Stimulated activated CD8-positive, alpha-beta memory T cell treated with anti-CD3 and anti-CD28 coated beads, Interleukin-15, amount 100 ng/mL, for 1 hour (primary cell): ENCODE results near the gene NELFCD.
"Not testable (repeated sequence)": the region's sequence is repeated elsewhere in the genome, so short reads cannot be mapped to it uniquely, and the experiment has no call there.

ENCODE experiments used
- DNase-seq: peaks from one replicate; pipeline ENCODE4 v3.0.0-alpha.2; 2020; ENCODE audit warnings: low read depth

The NELFCD gene

DNA sequence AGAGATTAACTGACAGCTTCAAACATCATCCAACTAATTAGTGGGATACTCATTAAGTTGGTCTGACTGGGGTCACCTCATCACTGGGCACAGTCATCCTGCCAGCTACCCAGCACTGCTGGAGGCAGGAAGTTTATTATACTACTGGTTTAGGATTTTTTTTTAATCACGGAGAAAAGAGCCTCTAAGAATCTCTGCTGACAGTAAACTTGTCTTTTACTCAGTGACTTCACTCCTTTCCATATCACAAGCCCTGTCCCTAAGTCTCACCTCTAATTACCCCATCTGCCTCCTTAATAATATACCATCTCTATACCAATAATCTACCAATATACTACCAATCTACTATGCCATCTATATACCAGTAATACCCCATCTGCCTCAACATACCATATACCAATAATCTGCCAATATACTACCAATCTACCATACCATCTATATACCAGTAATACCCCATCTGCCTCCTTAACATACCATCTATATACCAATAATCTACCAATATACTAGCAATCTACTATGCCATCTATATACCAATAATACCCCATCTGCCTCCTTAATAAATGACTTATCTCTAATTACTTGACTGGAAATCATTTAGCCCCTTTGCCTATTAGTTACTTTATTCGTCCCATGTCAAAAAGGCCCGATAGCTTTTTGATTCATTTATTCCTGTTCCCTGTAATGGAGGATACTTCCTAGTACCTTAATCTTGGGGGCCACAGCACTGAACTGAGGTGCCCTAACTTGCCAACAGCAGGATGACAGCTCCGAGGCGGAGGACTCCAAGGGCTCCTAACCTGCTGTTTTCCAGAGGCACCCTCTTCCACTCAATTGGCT, 46.1 kb downstream of the NELFCD start:
- no peak for DNase-seq

DNA sequence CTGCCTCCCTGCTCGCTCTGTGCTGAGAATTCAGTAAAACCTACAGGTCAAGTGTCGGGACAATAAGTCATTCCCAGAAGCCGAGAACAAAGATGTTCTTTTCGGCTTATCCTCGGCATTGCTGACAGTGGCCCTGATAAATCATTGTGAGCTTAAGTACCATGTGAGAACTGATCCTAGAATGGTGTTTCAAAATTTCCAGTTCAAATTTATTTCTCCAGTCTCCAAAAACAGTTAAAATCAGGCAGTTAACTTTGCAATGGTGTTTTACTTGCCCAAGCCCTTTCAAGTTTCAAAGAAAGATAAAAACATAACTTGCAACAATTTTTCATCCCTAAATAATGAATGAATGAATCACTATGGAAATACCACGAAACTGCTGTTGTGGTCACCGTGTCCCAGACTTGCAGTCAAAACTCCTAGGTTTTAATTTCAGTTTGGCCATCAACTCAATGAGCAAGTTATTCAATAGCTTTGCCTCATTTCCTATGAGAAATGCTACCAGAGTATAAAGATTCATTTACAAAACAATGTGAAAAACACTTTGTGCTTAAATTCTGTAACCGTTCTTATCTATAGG, 46.8 kb downstream of the NELFCD start:
- DNase-seq = no peak

DNA sequence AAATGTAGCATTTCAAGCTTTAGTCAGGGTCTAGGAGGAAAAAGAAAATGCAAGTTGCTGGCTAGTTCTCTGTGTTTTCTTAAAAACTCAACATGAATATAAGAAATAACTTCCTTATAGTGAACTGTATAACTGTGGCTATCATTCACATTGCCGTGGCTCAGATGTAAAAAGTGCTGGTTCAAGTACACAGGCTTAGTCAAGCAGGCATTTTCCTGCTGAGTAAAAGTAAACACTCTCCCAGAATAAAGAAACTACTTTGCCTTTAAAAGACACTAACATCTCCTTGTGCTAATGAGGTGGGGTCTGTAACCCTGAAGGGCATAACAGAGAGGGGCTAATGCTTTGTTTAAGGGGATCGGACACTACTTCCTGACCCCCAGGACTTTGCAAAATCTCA, 47.8 kb downstream of the NELFCD start:
- DNase-seq = no peak

DNA sequence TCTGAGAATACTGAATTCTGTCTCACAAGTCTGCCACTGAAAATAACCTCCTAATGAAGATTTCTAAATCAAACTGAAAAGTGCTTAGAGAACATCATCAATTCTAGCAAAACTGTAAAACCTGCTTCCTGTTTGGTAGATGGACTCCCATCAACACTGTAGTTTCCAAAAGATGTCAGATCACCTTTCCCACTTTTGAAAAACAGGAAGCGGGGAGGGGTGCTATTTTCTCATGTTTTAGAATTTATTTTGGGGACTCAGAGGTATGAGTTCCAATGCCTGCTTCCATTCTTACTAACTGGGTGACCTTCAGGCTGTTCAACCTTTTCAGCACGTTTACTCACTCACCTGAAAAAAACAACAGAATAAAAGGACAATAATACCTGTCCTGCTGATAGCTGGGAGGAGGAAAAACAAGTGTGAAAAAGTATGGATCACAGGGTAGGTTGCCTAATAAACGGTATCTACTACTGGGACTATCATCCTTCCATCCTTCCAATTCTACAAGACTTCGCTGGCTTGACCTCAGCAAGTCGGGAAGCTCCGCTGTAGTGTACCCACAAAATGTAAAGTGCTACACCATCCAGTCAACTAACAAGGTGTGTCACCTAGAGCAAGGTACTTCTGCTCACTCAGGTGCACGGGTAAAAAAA, 50.0 kb downstream of the NELFCD start:
- no peak for DNase-seq

DNA sequence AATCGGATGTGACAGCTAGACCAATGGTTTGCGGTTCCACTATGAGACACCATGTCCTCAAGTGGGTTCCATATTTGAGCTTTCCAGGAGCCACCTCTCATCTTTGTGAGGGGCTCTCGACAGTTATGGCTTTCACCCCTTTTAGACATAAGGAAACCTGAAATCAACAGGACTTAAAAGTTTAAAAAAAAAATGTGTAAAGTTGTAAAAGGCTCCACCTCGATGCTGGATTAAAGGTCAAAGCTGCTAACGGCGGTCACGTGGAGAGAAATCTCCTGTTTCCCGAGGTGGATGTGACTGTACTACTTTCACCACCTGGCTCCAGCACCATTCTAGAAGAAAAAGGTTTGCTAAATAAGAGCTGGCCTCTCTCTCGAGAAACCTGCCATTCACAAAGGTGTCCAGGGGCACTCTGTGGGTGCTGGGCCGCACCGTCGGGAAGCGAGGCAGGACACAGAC, 50.5 kb downstream of the NELFCD start:
- DNase-seq = no peak

DNA sequence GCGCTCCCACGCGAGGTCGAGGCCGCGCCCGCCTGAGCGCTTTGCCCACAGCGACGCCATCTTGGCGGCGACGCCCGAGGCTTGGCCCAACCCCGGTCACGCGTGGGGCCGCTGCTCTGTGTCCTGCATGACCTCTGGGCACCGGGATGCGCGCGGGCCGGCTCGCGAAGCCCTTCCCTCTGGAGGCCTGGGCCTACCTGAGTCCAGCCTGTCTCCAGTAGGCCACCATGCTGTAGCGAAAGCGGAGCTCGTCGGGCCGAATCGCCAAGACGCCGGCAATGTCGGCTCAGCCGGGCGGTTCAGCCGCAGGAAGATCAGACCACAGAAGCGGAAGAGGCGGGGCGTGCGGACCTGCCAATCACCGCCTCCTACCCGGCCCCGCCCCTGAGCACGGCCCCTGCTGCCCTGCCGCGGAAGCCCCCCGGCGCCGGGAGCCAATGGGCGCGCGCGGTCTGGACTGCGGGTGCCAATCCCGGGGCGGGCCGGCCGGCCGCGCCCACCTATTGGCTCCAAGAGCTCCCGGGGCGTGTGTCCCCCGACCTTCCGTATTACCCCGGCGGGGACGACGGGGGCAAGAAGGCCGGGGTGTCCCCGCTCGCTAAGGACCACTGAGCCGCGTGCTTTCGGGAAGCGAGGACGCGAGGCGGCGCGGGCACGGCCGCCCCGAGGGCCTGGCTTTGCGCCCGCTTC, 51.1 kb downstream of the NELFCD start, which contains the start of gene ATP5F1E:
Gene ATP5F1E, minus strand, starts transcription at position 313 of the 690 bp plus-strand sequence. Its CDS starts 84 bp downstream, at position 229.
- peak; percentile 88 for DNase-seq

DNA sequence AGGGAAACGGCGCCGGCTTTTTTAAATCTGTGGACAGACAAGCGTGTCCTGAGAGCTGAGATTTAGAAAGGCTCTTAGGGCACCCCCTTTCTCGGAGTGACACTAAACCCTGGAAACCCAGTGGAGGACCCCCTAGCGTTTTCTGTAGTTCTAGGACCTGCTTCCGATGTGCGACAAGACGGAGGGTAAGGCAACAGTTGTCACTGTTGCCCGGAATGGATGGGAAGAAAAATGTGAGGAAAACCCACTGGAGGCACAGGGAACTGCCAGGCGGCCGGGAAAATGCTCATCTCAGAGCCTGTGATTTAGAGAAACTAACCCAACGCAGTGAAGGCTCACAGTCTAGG, 51.6 kb downstream of the NELFCD start:
- DNase-seq = no peak

DNA sequence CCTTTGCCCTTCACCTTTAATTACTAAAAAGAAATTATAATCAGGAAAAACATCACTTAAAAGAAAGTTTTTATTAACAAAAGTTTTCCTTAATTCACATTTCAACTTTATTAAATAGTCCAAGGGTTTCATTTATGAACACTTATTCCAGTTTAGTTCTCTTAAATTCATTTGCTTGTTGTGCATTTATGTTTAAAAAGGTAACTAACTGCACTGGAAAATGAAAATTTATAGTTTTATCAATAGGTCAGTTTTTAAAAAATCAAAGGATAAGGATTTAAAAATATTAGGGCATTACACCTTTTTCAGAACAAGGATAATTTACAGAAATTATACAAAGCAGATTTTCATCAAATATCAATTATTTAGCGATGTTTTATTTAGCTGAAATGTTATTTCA, 52.0 kb downstream of the NELFCD start:
- no peak for DNase-seq

DNA sequence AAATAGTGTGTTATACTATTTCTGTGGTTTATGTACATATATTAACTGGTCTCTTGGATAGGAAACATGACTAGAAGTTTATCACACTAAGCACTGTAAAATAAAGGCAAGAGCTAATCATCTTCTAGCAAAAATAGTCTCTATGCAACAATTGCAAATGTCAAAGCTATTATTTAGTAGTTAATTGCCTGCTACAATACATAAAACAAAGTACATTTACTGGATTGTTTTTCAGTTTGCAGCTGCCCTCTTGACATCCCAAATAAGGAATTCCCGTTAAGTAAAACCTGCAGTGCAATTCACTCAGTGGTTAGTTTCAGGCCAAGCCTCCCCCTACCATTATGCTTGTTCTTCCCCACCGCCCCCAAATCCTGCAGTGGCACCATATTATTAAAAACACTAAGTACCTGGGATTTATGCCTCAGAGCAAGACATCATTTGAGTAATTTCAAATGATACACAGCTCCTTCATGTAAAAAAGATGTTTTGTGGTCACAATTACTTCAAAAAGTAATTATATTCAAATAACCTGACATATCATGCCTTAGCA, 52.6 kb downstream of the NELFCD start:
- DNase-seq = no peak

DNA sequence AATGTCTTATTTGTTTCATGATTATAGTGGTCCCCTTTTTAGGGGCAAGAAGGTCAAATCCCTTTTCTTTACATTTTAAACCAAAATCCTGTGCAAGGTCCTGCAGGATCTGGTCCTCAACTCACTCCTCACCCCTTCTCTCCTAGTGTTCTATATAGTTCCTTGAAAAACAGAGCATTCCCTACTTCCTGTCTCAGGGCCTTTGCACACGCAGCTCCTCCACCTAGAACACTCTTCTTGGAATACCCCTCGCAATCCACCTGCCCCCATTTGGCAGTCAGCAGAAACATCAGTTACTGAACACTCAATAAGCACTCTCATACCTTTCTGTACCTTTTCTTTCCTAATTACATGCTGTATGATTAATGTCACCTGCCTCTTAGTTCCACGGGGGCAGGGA, 54.3 kb downstream of the NELFCD start:
- no peak for DNase-seq

DNA sequence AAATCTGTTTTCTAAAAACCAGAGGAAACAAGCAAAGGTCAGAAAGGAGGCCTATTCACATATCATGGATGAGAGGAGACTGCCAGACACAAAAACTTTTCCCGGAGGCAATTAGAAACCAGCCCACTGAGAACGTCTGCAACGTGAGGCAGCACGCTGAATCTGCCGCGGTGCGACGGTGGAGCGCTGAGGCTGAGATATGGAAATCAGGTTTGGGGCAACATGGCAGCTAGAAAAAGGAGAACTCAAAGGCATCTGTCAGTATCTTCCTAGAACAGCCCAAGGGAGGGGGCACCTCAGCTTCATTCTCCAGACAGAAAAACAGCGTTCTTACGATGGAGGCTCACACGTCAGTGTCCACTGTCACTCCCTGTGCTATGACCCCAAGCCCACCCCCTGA, 56.3 kb downstream of the NELFCD start:
- DNase-seq = no peak

DNA sequence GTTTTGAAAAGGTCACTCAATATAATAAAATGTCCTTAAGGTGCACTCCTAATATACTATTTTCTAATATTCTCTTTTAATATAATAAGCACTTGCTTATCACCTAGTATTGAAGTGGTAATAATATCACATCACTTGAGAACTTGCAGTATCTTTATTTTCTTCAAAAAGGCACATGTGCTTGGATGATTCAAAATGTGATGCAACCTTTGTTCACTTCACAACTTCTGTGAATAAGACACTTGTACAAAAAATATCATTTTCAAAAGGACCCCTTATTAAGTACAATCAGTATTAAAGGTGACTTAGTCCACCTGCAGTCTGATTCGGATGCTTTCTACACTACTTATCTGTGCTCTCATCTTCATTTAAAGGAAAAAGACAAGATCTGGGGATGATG, 58.2 kb downstream of the NELFCD start:
- no peak for DNase-seq

DNA sequence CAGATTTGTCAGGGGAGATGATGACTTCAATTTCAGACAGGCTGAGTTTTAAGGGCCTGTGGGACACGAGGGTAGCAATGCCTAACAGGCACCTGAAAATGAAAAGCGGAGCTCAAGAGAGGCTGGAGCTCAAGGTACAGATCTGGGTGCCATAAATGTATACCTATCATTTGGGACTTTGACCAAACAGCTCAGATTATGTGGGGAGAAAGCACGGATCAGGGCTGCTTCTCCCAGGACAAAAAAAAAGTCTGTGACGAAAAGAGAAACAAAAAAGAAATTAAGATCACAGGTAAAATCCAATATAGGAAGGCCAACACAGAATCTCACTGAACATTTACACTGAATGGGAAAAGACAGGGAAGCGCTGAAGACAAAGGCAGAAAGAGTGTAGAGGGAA, 59.6 kb downstream of the NELFCD start:
- no peak for DNase-seq

DNA sequence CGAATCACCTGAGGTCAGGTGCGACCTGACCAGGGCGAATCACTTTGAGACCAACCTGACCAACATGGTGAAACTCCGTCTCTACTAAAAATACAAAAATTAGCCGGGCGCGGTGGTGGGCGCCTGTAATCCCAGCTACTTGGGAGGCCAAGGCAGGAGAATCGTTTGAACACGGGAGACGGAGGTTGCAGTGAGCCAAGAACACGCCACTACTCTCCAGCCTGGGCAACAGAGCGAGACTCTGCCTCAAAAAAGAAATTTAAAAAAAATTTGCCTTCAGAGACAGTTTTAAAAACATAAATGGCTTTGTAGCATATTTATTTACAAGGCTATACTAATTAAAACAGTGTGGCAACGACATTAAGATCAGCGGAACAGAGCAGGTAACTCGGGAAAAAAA, 60.4 kb downstream of the NELFCD start:
- not testable (repeated sequence) for DNase-seq

DNA sequence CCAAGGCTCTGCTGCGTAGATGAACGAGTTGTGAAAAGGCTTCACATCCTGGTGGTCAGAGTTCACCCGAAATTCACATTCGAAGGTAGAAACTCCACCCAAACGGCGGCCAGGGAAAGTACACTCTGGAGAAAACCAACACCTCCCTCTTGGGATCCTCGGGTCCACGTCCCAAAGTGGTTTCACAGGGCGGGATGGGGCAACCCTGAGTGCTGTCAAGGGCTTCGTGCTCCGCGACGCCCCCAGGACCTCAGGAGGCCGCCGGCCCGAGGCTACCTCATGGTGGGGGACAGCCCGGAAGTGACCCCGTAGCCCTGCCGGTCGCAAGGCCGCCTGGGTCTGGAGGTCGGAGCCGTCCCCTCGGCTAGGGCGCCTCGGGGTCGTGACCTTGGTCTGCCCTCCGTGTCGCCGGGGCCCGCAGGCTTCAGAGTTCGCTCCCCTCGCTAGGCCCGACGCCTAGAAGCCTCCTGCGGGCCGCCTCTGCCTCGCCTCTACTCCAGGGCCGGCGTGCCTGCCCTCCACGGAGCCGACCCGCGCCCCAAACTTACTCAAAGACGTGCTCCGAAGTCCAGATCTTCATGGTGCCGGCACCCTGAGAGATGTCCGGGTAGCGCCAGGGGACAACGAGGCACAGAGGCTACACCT, 61.2 kb downstream of the NELFCD start, which contains the start of gene PRELID3B:
Gene PRELID3B, minus strand, starts transcription at position 636 of the 645 bp plus-strand sequence. Its CDS starts 56 bp downstream, at position 580.
- DNase-seq = no peak

DNA sequence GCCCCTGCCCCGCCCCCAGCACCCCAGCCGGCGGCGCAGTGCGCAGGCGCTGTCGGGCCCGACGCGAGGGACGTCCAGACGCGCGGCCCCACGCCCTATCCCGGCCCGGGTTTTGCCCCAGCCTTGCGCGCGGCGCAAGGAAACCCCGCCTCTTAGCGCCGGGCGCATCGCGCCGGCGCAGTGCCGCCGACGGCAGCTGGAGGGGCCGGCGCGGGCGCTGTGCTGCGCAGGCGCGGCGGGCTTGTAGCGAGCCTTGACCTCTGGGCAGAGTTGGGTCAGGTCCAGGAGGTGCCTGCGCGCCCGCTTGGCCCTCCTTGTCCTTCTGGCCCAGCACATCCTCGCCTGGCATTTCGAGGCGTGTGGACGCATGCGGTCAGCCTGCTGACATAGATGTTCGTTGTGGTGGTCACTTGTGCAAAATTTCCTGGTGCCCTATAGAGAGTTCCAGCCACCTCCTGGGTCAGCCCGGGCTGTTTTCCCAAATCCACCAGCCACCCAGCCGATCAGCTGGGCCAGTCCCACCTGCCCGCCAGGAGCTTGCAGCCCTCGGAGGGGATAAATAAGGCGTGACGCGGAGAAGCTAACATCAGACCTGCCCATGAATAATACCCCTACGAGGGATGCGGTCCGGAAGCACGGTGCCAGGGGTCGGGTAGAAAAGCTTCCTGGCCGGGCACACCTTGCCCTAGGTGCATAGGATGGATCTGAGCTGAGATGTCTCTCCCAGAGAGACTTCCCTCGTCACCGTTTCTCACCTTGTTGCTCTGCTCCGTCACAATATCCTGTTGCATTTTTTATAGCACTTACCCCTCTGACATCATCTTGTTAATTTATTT, 62.0 kb downstream of the NELFCD start:
- DNase-seq = peak; percentile 77

DNA sequence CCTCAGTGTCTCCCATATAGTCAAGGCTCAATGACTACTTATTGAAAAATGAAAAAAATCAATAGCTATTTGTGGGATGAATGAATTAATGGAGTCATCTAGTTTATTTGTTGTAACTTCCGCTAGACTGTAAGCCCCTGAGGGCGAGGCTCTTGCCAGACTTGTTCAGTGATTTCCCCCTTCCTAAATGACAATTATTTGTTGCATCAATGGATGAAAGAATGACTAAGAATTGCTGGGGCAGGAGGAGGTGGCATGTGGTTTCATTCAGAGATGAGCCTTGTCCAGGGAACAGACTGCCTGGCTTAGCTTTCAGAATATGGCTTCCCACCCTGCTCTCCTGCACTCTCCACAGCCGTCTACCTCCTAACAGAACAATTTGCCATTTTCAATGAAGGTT, 62.6 kb downstream of the NELFCD start:
- no peak for DNase-seq

DNA sequence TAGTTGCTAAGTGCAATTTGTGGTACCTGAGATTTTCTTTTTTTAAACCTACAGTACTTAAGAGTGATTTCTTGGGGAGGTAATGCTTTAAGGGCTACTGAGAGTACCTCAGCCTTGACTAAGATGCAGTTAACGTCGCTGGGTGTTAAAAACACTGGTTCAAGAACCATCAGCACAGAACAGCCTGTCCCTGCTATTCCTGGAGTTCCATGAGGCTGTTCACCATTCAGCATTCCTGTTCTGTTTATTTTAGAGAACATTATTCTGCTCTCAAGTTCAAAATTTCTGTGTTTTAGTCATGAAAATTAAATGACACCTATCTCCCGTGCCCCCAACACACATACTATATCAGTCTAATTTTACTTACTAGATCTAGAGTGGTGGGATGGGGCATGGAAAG, 63.2 kb downstream of the NELFCD start:
- DNase-seq = no peak
